Uterus (tissue), 4 donors: Measurements from ENCODE around the gene ATF5. TPM values are rescaled to one million over a fixed set of nuclear protein-coding genes. Genes with fewer than 3 reads are reported as not detected.

Experiments
- DNase-seq, 2 donors: peaks; one replicate each; pipeline ENCODE4 v3.0.0-alpha.2; 2019 to 2020
- H3K27ac ChIP-seq, 2 donors: fragments of 200-600 bp; sonication (generic); 1 replicate in 1 of 2; 2 replicates in 1 of 2; pipeline ENCODE4 v1.5.1; 2016 to 2018
- H3K27me3 ChIP-seq, 2 donors: fragments of 200-600 bp; sonication (generic); one replicate each; pipeline ENCODE4 v1.5.1; 2018 to 2019; ENCODE audit warnings: control low read depth in 1 of 2
- H3K36me3 ChIP-seq, 2 donors: fragments of 200-600 bp; sonication (generic); one replicate each; pipeline ENCODE4 v1.5.1; 2019; ENCODE audit warnings: control low read depth in 1 of 2
- H3K4me1 ChIP-seq, 2 donors: fragments of 200-600 bp; sonication (generic); one replicate each; pipeline ENCODE4 v1.5.1; 2018 to 2019; ENCODE audit warnings: control low read depth in 1 of 2
- H3K4me3 ChIP-seq, 2 donors: fragments of 200-600 bp; sonication (generic); 1 replicate in 1 of 2; 2 replicates in 1 of 2; pipeline ENCODE4 v1.5.1; 2018 to 2019; ENCODE audit warnings: mild to moderate bottlenecking in 1 of 2
- H3K9me3 ChIP-seq, 2 donors: fragments of 200-600 bp; sonication (generic); one replicate each; pipeline ENCODE4 v1.5.1; 2019; ENCODE audit warnings: control low read depth in 1 of 2
- CTCF ChIP-seq, 4 experiments: fragments of 200-600 bp in 2 of 4; fragments of 450-650 bp in 2 of 4; sonication (generic) in 2 of 4; IDR thresholded peaks; one replicate each; pipeline ENCODE4 v1.5.1; 2016 to 2019; ENCODE audit warnings: antibody characterized with exemption in 4 of 4, mild to moderate bottlenecking in 2 of 4, moderate library complexity in 1 of 4
- POLR2A ChIP-seq, 2 donors: fragments of 450-650 bp; IDR thresholded peaks; one replicate each; pipeline ENCODE4 v1.6.1; 2016; ENCODE audit warnings: antibody characterized with exemption in 2 of 2, mild to moderate bottlenecking in 1 of 2, moderate library complexity in 1 of 2
- intact Hi-C: fragments of 100-400 bp; cut with DNase I; formaldehyde crosslinking; loops from one replicate; pipeline ENCODE4 v1.15.1; 2023; ENCODE audit warnings: low total_unique reads
- total RNA-seq, 4 donors: library from RNA; depleted of rRNA in 3 of 4; stranded (reverse); fragments of >200 nt in 3 of 4; gene quantifications; one replicate each; pipeline versions ENCODE4 v1.1.0 to v1.2.4, GENCODE V29; 2014 to 2023
- donor health status: DM: yes; HTN: yes; CAD: no.

Gene ATF5
- total RNA-seq, 4 donors from 2014 or later = 2.1 to 10.0 (median 3.6) TPM; not detected in 1

GRCh38 chr19:49889687-49890348 lies 39.2 kb upstream of the ATF5 start:
- intact Hi-C loops = no loop called here
- Histone ChIP-seq H3K36me3 (no peaks in the 10 kb centered on the region), H3K4me1 (no peaks in the 10 kb centered on the region), H3K27me3 (no peaks in the 10 kb centered on the region), H3K4me3 (no peak overlapping the region), H3K27ac (no peak overlapping the region), H3K9me3 (no peaks in the 10 kb centered on the region)
- peak; percentile 61 to 73 for DNase-seq
- TF ChIP-seq CTCF (IDR thresholded peaks at IDR 0.05) (peak; percentile 37 to 83 (median 71)), POLR2A (IDR thresholded peaks at IDR 0.05) (peak in 1 of 2 donors; percentile 8)

DNA sequence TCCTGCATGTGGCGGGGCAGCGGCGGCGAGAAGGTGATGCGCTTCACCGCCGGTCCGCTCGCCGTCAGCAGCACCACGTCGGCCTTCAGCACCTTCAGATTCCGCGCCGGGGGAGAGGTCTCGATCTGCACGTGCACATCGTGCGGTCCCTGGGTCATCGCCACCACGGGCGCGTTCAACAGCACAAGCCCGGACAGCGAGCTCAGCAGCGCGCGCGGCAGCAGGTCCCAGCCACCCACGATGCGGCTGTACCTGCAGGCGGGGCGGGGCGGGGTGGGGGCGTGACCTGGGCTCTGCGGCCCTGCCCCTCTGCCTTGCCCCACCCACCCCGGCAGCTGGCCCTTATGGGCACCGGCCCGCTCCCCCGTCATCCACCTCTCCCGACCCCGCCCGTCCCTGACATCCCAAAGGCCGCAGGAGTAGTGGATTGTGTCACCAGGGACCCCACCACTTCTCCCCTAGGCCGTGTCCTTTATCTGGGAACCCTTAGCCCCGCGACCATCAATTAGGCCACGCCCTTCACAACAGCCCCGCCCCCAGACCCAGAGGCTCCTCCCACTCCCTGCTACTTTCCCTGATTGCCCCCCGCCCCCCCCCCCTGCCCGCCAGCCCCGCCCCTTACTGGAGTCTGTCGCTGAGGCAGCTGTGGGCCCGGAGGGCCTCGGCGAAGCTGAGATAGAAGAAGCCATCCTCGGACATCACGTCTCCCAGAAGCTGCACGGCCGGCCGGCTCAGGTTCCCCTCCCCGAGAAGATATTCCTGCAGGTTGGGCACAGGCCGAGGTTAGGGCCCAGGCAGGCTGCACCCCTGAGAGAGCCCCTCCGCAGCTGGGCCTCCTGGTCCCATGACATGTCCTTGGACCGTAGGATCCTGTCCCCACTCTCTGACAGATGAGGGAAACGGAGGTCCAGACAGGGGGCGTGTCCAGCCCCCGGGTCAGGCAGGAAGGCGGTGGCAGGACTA lies 38.4 kb upstream of the ATF5 start:
- no peak overlapping the region for H3K4me3 ChIP-seq

GRCh38 chr19:49891393-49891792 lies 37.6 kb upstream of the ATF5 start:
- H3K36me3 ChIP-seq = no peaks in the 10 kb centered on the region
- TF ChIP-seq POLR2A (IDR thresholded peaks at IDR 0.05) (no peak), CTCF (IDR thresholded peaks at IDR 0.05) (no peak)
- intact Hi-C loops = no loop called here
- H3K9me3 ChIP-seq = no peaks in the 10 kb centered on the region
- no peak overlapping the region for H3K27ac ChIP-seq
- DNase-seq = no peak
- H3K4me3 ChIP-seq = no peak overlapping the region
- H3K27me3 ChIP-seq = no peaks in the 10 kb centered on the region
- no peaks in the 10 kb centered on the region for H3K4me1 ChIP-seq

More for the DNA sequence above, 38.4 kb upstream of the ATF5 start:
- H3K9me3 ChIP-seq = no peaks in the 10 kb centered on the region
- H3K27me3 ChIP-seq = no peaks in the 10 kb centered on the region
- no peaks in the 10 kb centered on the region for H3K36me3 ChIP-seq
- no peak for DNase-seq
- H3K27ac ChIP-seq = no peak overlapping the region
- no peak for TF ChIP-seq CTCF (IDR thresholded peaks at IDR 0.05)
- no peak for TF ChIP-seq POLR2A (IDR thresholded peaks at IDR 0.05)
- H3K4me1 ChIP-seq = no peaks in the 10 kb centered on the region
- intact Hi-C loops = no loop called here

DNA sequence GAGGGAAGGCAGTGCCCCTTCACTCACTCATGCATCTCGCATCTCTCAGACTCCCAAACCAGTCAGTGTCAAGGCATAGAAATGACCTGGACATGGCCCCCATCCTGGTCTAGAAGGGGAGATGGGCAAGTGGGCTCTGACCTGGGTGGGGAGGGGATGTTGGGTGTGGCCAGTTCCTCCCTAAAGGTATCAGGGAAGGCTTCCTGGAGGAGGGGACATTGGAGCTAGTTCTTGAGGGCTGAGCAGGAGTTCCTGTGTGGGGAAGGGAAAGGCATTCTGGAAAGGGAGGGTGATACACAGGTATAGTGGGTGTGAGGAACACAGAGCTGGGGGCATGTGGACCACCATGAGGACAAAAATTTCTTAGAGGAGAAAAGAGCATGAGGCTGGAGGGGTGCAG lies 36.3 kb upstream of the ATF5 start:
- H3K27me3 ChIP-seq = no peaks in the 10 kb centered on the region
- H3K4me1 ChIP-seq = no peaks in the 10 kb centered on the region
- no peaks in the 10 kb centered on the region for H3K9me3 ChIP-seq
- no peak for TF ChIP-seq CTCF (IDR thresholded peaks at IDR 0.05)
- H3K27ac ChIP-seq = no peak overlapping the region
- H3K36me3 ChIP-seq = no peaks in the 10 kb centered on the region
- no peak for DNase-seq
- intact Hi-C loops = no loop called here
- H3K4me3 ChIP-seq = no peak overlapping the region
